ENCODE data around the gene KCNE1. TPM values are rescaled to one million over a fixed set of nuclear protein-coding genes. Genes with fewer than 3 reads are reported as not detected.

KCNE1 gene
- total RNA-seq, 2 experiments from 2014 or later: 0.18 to 0.26 TPM

DNA sequence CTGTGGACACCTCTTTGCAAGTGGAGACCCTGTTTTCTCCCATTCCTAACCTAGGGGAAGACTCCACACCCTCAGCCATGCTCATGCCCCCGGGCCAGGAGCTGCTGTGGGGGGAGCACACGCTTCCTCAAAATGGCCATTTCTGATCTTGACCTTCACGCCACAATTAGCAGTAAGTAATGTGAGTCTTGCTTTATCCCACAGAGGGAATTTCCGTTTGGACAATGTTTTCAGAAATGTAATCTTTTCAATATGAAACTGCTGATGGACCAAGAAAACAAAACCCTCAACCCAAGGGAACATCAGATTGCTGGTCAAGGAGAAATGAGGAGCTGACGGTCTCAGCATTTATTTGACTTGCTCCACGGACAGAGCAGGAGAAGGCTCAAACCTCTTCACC, 8.3 kb upstream of the KCNE1 start:
- Mint-ChIP-seq H3K27me3 (ENCODE audit: low read depth) (no peaks in the 10 kb centered on the region), H3K9me3 (ENCODE audit: insufficient read depth) (no peaks in the 10 kb centered on the region), H3K4me3 (no peak overlapping the region), H3K36me3 (ENCODE audit: low read depth) (no peaks in the 10 kb centered on the region), H3K4me1 (ENCODE audit: low read depth) (peaks cover 14% of the 10 kb centered on the region), H3K27ac (no peak overlapping the region)
- CTCF ChIA-PET: interaction anchor here (1.9 kb wide), 1 partner anchor 63 kb away, joined by 4 read pairs; no protein-coding TSS in a partner anchor
- ATAC-seq (no peak), DNase-seq (no peak)
- POLR2A ChIA-PET: no interaction called here

DNA sequence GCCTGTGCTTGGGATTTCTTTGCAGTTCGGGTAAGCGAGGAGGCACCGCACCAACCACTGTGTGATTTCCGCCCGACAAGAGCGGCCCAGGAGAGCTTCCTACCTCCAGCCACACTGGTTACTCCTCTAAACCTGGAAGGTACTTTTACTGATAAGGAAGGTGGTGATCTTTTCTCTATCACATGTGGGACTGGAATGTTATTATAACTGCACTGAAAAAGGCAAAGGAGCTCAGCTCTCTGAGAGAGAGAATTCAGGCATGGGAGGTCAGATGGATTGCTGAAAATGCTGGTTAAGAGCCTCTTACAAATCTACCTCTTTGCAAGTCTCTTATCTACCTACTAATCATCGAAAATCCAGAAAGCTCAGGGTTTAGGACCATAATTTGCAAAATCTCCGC, 7.7 kb upstream of the KCNE1 start:
- Mint-ChIP-seq H3K27me3 (ENCODE audit: low read depth) (no peaks in the 10 kb centered on the region), H3K36me3 (ENCODE audit: low read depth) (no peaks in the 10 kb centered on the region), H3K4me3 (no peak overlapping the region), H3K9me3 (ENCODE audit: insufficient read depth) (no peaks in the 10 kb centered on the region), H3K27ac (no peak overlapping the region), H3K4me1 (ENCODE audit: low read depth) (peaks cover 14% of the 10 kb centered on the region)
- DNase-seq (no peak), ATAC-seq (no peak)
- CTCF ChIA-PET: interaction anchor here (0.9 to 1.9 kb wide), 2 partner anchors 63 to 83 kb away, joined by 3 to 4 read pairs; no protein-coding TSS in a partner anchor
- POLR2A ChIA-PET: no interaction called here

DNA sequence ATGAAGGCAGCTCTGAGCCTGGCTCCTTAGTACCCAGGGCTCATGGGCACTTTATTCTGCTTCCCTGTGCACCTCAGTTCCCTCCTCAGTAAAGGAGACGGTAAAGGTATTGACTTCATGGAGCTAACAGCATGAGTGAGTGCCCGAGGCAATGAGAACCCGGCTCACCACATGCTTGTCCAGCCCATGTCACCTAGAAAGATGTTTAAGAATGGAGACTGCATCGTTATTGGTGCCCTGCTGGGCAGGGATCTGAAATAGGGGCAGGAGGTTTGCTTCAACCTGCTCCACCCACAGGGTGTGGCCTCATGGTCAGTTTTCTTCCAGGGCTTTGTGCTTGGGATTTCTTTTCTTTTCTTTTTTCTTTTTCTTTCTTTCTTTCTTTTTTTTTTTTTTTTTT, 7.0 kb upstream of the KCNE1 start:
- ATAC-seq: no peak
- no peak overlapping the region for H3K27ac Mint-ChIP-seq
- DNase-seq: no peak
- POLR2A ChIA-PET: no interaction called here
- no peak overlapping the region for H3K4me3 Mint-ChIP-seq
- H3K27me3 Mint-ChIP-seq (ENCODE audit: low read depth): no peaks in the 10 kb centered on the region
- peaks cover 14% of the 10 kb centered on the region for H3K4me1 Mint-ChIP-seq (ENCODE audit: low read depth)
- no peaks in the 10 kb centered on the region for H3K36me3 Mint-ChIP-seq (ENCODE audit: low read depth)
- H3K9me3 Mint-ChIP-seq (ENCODE audit: insufficient read depth): no peaks in the 10 kb centered on the region
- CTCF ChIA-PET: interaction anchor here (0.9 to 2.3 kb wide), 3 partner anchors 11 to 84 kb away, joined by 3 to 6 read pairs (median 4); no protein-coding TSS in a partner anchor

DNA sequence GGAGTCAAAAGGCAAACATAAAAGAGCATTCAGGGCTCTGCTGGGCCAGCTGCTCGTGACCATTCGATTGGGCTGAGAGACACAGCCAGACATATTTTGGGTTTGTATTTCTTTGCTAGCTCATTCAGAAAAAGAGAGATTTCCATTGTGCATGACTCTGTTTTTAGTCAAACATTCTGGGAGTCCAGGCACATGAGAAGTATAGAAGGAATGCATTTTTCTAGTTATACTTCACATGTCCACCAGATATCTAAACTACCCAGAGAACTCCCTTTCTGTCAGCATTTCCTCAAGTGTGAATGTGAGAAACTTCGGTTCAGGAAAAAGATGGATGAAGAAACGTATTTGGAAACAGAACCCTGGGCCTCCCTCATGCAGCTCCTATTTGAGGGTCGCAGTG, 6.3 kb upstream of the KCNE1 start:
- Mint-ChIP-seq H3K27ac (no peak overlapping the region), H3K36me3 (ENCODE audit: low read depth) (no peaks in the 10 kb centered on the region), H3K9me3 (ENCODE audit: insufficient read depth) (no peaks in the 10 kb centered on the region), H3K27me3 (ENCODE audit: low read depth) (no peaks in the 10 kb centered on the region), H3K4me1 (ENCODE audit: low read depth) (peaks cover 14% of the 10 kb centered on the region), H3K4me3 (no peak overlapping the region)
- no peak for DNase-seq
- ChIA-PET POLR2A (no interaction called here), CTCF (interaction anchor here (0.8 to 4.0 kb wide), 6 partner anchors 8 to 151 kb away, joined by 3 to 25 read pairs (median 6); no protein-coding TSS in a partner anchor)
- no peak for ATAC-seq

DNA sequence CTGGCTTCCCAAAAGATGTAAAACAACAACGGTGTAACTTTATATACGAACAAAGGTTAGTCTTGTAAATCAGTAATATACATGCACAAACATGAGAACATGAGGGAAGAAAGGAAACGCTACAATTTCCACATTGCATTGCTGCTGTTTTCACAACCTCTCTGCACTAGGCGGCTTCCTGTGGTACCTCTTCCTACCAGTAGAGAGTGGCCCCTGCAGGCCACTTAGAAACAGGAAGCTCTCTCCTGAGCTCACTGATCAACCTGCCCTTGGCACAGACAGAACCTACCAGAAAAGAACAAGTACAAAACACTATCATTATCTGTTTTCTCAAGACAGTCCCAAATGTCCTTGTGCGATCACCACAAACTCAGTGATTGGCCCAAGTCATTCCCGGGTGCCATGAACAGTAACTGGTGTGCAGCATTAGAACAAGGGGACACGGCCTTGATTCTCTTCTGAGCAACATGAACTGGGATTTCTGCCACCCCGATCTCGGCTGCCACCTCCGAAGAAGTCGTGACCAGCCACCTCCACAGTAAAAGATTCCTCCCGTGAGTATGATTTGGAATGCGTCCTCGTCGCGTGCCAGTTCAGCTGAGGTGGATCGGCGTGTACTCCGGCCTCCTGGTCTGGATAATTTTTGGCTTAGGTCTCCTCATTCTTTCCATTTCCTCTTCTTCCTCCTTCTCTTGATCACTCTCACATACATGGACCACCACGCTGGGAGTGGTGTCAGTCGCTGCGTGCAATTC, 5.7 kb upstream of the KCNE1 start:
- ChIA-PET POLR2A (interaction anchor here (0.5 kb wide), 1 partner anchor 148 kb away, joined by 3 read pairs; no protein-coding TSS in a partner anchor), CTCF (interaction anchor here (0.6 to 4.0 kb wide), 15 partner anchors 9 to 155 kb away, joined by 3 to 25 read pairs (median 4); no protein-coding TSS in a partner anchor)
- DNase-seq (peak; percentile 46), ATAC-seq (peak; percentile 83)
- Mint-ChIP-seq H3K4me1 (ENCODE audit: low read depth) (peaks cover 14% of the 10 kb centered on the region), H3K9me3 (ENCODE audit: insufficient read depth) (no peaks in the 10 kb centered on the region), H3K4me3 (no peak overlapping the region), H3K27me3 (ENCODE audit: low read depth) (no peaks in the 10 kb centered on the region), H3K36me3 (ENCODE audit: low read depth) (no peaks in the 10 kb centered on the region), H3K27ac (no peak overlapping the region)

DNA sequence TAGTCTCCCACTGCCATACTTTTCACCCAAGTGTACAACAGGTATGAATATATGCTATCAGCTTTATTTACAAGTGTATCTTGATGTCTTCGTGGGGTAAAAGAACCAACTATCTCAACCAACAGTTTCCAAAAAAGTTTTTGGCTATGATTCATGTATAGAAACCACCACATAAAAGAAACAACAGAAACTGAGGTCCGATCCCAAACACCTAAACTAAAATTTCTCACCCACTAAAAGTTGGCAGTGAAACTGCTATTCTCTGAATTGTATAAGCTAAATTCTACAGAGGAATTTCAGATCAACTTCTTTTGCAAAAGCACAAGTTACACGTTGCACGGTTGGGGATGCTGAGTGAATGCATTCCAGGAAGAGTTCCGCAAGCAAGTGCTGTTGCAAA, 5.0 kb upstream of the KCNE1 start:
- ATAC-seq (no peak), DNase-seq (no peak)
- ChIA-PET POLR2A (no interaction called here), CTCF (interaction anchor here (1.0 to 4.0 kb wide), 12 partner anchors 8 to 154 kb away, joined by 3 to 25 read pairs (median 4); no protein-coding TSS in a partner anchor)
- Mint-ChIP-seq H3K4me1 (ENCODE audit: low read depth) (peaks cover 14% of the 10 kb centered on the region), H3K27me3 (ENCODE audit: low read depth) (no peaks in the 10 kb centered on the region), H3K27ac (no peak overlapping the region), H3K36me3 (ENCODE audit: low read depth) (no peaks in the 10 kb centered on the region), H3K4me3 (no peak overlapping the region), H3K9me3 (ENCODE audit: insufficient read depth) (no peaks in the 10 kb centered on the region)

DNA sequence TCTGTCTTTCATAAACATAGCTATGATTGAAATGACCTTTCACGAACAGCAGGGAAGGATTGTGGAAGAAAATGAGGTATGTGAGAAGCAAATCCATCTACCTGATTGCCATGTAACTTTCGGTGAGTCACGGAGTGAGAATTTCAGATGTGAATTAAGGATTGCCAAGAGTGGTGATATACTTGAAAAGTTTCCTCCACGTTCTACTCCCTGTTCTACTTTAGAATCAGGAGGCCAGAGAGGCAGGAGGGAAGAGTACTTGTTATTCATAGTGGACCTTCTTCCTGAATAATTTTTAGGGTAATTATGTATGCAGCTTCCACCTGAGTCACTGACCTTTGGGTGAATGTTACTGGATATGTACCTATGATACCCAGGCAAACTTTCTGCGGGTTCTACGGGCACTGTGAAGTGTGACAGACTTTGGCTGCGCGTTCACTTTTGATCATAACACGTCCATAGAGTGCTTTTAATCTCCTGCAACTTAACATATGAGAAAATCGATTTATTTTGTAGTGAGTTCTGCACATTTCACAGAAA, 2.6 kb upstream of the KCNE1 start:
- ATAC-seq: no peak
- no peaks in the 10 kb centered on the region for H3K9me3 Mint-ChIP-seq (ENCODE audit: insufficient read depth)
- no peak overlapping the region for H3K4me3 Mint-ChIP-seq
- no peaks in the 10 kb centered on the region for H3K27me3 Mint-ChIP-seq (ENCODE audit: low read depth)
- ChIA-PET POLR2A (no interaction called here), CTCF (interaction anchor here (1.0 to 4.0 kb wide), 2 partner anchors 11 to 87 kb away, joined by 5 to 25 read pairs; no protein-coding TSS in a partner anchor)
- no peaks in the 10 kb centered on the region for H3K36me3 Mint-ChIP-seq (ENCODE audit: low read depth)
- H3K4me1 Mint-ChIP-seq (ENCODE audit: low read depth): peaks cover 14% of the 10 kb centered on the region
- DNase-seq: no peak
- H3K27ac Mint-ChIP-seq: no peak overlapping the region

DNA sequence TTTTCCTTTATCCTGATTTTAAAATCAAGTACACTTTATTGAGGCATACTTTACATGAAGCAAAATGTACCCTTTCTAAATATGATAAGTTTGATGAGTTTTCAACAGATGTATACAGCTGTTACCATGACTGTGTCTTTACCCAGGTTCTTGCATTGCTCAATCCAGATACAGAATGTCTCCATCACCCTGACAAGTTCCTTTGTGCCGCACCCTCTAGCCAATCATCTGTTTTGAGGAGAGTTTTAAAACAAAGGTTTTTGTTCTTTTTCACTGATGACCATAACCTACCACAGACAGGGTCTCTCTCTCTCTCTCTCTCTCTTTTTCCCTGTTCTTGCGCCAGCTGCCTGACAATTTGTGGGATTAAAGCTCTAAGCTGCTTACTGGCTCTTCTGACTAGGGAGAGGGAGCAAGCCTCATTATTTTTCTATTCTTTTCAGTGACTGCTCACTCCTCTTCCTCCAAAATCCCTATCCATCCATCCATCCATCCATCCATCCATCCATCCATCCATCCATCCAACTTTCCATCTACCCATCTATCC, 1.2 kb upstream of the KCNE1 start:
- CTCF ChIA-PET: interaction anchor here (0.9 kb wide), 1 partner anchor 89 kb away, joined by 3 read pairs; no protein-coding TSS in a partner anchor
- POLR2A ChIA-PET: no interaction called here
- ATAC-seq (no peak), DNase-seq (no peak)
- no peaks in the 10 kb centered on the region for H3K27me3 Mint-ChIP-seq (ENCODE audit: low read depth)
- no peaks in the 10 kb centered on the region for H3K36me3 Mint-ChIP-seq (ENCODE audit: low read depth)
- no peak overlapping the region for H3K4me3 Mint-ChIP-seq
- no peak overlapping the region for H3K27ac Mint-ChIP-seq
- no peaks in the 10 kb centered on the region for H3K9me3 Mint-ChIP-seq (ENCODE audit: insufficient read depth)
- H3K4me1 Mint-ChIP-seq (ENCODE audit: low read depth): peaks cover 14% of the 10 kb centered on the region

DNA sequence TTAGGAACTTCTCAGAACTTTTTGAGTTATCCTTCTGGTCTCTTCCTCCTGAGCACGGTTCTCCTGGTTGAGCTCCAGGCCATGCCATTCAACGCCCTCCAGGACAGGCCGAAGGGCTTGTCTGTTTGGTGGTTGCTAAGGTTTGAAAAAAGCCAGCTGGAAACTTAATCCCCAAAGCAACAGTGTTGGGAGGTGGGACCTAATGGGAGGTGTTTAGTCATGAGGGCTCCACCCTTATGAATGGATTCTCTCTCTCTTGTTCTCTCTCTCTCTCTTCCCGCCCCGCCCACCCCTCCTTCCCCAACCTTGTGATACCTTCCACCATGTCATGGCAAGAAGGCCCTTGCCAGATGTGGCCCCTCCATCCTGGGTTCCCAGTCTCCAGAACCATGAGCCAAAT, 829 bp downstream of the KCNE1 start:
- H3K4me1 Mint-ChIP-seq (ENCODE audit: low read depth): no peaks in the 10 kb centered on the region
- no peak for DNase-seq
- H3K27ac Mint-ChIP-seq: no peak overlapping the region
- H3K4me3 Mint-ChIP-seq: no peak overlapping the region
- no peaks in the 10 kb centered on the region for H3K27me3 Mint-ChIP-seq (ENCODE audit: low read depth)
- ChIA-PET POLR2A (no interaction called here), CTCF (interaction anchor here (1.2 to 1.7 kb wide), 7 partner anchors 33 to 120 kb away, joined by 3 to 18 read pairs (median 7); no protein-coding TSS in a partner anchor)
- no peaks in the 10 kb centered on the region for H3K36me3 Mint-ChIP-seq (ENCODE audit: low read depth)
- no peak for ATAC-seq
- H3K9me3 Mint-ChIP-seq (ENCODE audit: insufficient read depth): no peaks in the 10 kb centered on the region

DNA sequence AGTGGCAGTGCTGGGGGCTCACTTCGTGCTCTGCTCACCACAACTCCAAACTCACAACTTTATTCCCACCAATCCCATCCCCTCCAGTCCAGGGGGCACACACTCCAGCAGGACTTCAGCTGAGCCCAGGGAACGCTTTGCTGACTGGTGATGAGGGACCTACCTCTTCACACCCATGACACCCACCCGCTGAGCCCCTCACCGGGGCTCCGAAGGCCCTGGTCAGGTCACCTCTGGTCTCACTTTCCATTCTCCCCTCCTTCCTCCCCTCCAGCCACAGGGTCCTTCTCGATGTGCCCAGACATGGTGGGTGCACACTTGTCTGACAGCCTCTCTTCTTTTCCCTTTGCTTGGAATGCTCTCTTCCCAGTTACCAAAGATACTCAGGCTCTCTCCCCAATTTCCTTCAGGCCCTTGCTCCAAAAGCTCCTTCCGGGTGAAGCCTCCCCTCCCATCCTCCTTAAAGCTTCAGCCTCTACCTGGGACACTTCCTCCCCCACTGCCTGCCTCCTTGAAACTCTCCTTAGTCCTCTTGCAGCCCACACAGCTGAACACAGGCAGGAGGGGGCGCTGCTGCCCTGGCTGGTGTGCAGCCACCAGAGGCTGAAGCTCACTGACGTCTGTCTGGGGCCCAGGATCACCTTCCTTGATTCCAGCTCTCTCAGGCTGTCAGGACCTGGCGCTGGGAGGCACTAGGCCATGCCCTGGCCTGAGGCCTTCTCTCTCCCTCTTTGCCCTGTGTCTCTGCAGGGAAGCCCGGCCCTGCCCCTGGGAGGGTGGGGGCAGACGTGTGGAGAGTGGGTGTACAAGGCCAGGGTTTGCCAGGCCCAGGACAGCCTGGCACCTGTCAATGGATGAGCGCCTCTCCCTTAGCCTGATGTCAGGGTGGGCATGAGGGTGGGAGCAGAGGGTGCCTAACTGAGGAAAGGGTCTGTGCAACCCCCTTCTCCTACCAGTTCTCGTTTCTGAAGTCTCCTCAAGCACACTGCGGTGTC, 1.6 kb downstream of the KCNE1 start:
- Mint-ChIP-seq H3K27ac (no peak overlapping the region), H3K9me3 (ENCODE audit: insufficient read depth) (no peaks in the 10 kb centered on the region), H3K36me3 (ENCODE audit: low read depth) (no peaks in the 10 kb centered on the region), H3K4me3 (no peak overlapping the region), H3K27me3 (ENCODE audit: low read depth) (no peaks in the 10 kb centered on the region), H3K4me1 (ENCODE audit: low read depth) (no peaks in the 10 kb centered on the region)
- ChIA-PET POLR2A (no interaction called here), CTCF (interaction anchor here (0.7 to 1.7 kb wide), 10 partner anchors 34 to 1329 kb away, joined by 3 to 18 read pairs (median 4); no protein-coding TSS in a partner anchor)
- ATAC-seq (peak; percentile 64), DNase-seq (peak; percentile 51)

DNA sequence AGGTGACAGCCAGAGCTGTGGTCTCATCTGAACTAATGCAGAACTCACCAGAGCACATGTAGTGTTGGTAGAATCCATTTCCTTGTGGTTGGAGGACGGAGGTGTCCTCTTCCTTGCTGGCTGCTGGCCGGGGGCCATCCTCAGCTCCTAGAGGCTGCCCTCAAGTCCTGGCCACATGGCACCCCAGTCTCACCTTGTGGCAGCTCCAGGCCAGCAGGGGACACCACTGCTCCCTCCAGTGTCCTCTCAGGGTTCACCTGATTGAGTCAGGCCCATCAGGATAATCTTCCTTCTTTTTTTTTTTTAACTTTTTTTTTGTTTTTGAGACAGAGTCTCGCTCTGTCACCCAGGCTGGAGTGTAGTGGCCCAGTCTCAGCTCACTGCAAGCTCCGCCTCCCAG, 2.9 kb downstream of the KCNE1 start:
- Mint-ChIP-seq H3K36me3 (ENCODE audit: low read depth) (no peaks in the 10 kb centered on the region), H3K4me3 (no peak overlapping the region), H3K4me1 (ENCODE audit: low read depth) (no peaks in the 10 kb centered on the region), H3K27me3 (ENCODE audit: low read depth) (peaks cover 3% of the 10 kb centered on the region), H3K9me3 (ENCODE audit: insufficient read depth) (no peaks in the 10 kb centered on the region), H3K27ac (no peak overlapping the region)
- ChIA-PET POLR2A (interaction anchor here (0.7 kb wide), 1 partner anchor 119 kb away, joined by 3 read pairs; no protein-coding TSS in a partner anchor), CTCF (interaction anchor here (0.7 to 2.4 kb wide), 3 partner anchors 8 to 94 kb away, joined by 3 to 9 read pairs (median 3); no protein-coding TSS in a partner anchor)
- ATAC-seq: no peak
- DNase-seq: no peak
